HG03521 (cell line): ENCODE results near the gene LYPD6.
"Not testable (repeated sequence)": the region's sequence is repeated elsewhere in the genome, so short reads cannot be mapped to it uniquely, and the experiment has no call there.

Source experiments
- ATAC-seq: cut with Tn5 transposase; IDR thresholded peaks from one replicate; pipeline ENCODE4 v1.9.1; 2021; ENCODE audit warnings: mild to moderate bottlenecking, moderate library complexity; ENCODE audit not compliant: unreplicated experiment

Gene LYPD6

GRCh38 chr2:149490296-149490695 is 159.9 kb downstream of the LYPD6 start:
- no peak for ATAC-seq

GRCh38 chr2:149492923-149493322 is 162.5 kb downstream of the LYPD6 start:
- no peak for ATAC-seq

GRCh38 chr2:149499204-149499603 is 168.8 kb downstream of the LYPD6 start:
- not testable (repeated sequence) for ATAC-seq

- not testable (repeated sequence) for ATAC-seq
Observed at GRCh38 chr2:149506808-149507207, 176.4 kb downstream of the LYPD6 start.

GRCh38 chr2:149507974-149508373 is 177.6 kb downstream of the LYPD6 start:
- ATAC-seq: no peak

GRCh38 chr2:149513461-149513860 is 183.1 kb downstream of the LYPD6 start:
- ATAC-seq: no peak
